SU-DHL-6 (cell line): ENCODE results near the gene TTC16.

Source experiments
- H2AFZ ChIP-seq: fragments of 200-600 bp; sonication (generic); 2 replicates; pipeline ENCODE4 v1.6.1; 2014; ENCODE audit warnings: low read depth, mild to moderate bottlenecking, moderate library complexity, mixed read lengths, antibody characterized with exemption, low read length; ENCODE audit not compliant: severe bottlenecking
- H3F3A ChIP-seq: fragments of 200-600 bp; shearing (Covaris generic); 2 replicates; pipeline ENCODE4 v1.6.0; 2016; ENCODE audit warnings: antibody characterized with exemption, mild to moderate bottlenecking; ENCODE audit not compliant: insufficient read depth
- H3K27ac ChIP-seq: fragments of 200-600 bp; sonication (generic); 2 replicates; pipeline ENCODE4 v1.5.1; 2016; ENCODE audit warnings: low read depth, mild to moderate bottlenecking, low read length, moderate library complexity, mixed read lengths
- H3K27me3 ChIP-seq: fragments of 200-600 bp; sonication (generic), shearing (Covaris generic); 2 replicates; pipeline ENCODE4 v1.6.0; 2014; ENCODE audit warnings: mild to moderate bottlenecking, low read length
- H3K36me3 ChIP-seq: fragments of 200-600 bp; sonication (generic); 2 replicates; pipeline ENCODE4 v1.6.1; 2014; ENCODE audit warnings: mild to moderate bottlenecking, low read length, mixed read lengths
- H3K4me2 ChIP-seq: fragments of 300-600, 200-600 bp; shearing (Covaris generic), sonication (generic); 2 replicates; pipeline ENCODE4 v1.6.0; 2014; ENCODE audit warnings: low read length, low read depth, mild to moderate bottlenecking; ENCODE audit not compliant: poor library complexity, severe bottlenecking
- H3K4me3 ChIP-seq: fragments of 200-600 bp; sonication (generic); 2 replicates; pipeline ENCODE4 v1.5.1; 2014; ENCODE audit warnings: antibody characterized with exemption, low read length, mild to moderate bottlenecking, mixed read lengths; ENCODE audit not compliant: insufficient read depth, poor library complexity, severe bottlenecking
- H3K79me2 ChIP-seq: fragments of 200-600 bp; sonication (generic); 2 replicates; pipeline ENCODE4 v1.6.1; 2014; ENCODE audit warnings: mild to moderate bottlenecking, low read length, moderate library complexity; ENCODE audit not compliant: insufficient read depth
- H3K9ac ChIP-seq: fragments of 200-600 bp; sonication (generic); 2 replicates; pipeline ENCODE4 v1.7.0; 2014; ENCODE audit warnings: mild to moderate bottlenecking, low read length
- H3K9me2 ChIP-seq: fragments of 200-600 bp; sonication (generic); replicated peaks from 2 replicates; pipeline ENCODE4 v1.6.1; 2014; ENCODE audit warnings: low read length; ENCODE audit not compliant: insufficient read depth
- H3K9me3 ChIP-seq: fragments of 200-600 bp; sonication (generic); 2 replicates; pipeline ENCODE4 v1.6.1; 2014; ENCODE audit warnings: low read length, mixed read lengths; ENCODE audit not compliant: insufficient read depth
- H4K20me1 ChIP-seq: fragments of 200-600 bp; sonication (generic); 2 replicates; pipeline ENCODE4 v1.6.1; 2014; ENCODE audit warnings: low read depth, mild to moderate bottlenecking, antibody characterized with exemption, low read length, moderate library complexity, mixed read lengths
- EZH2phosphoT487 ChIP-seq: fragments of 200-600 bp; sonication (generic), shearing (Covaris generic); conservative IDR thresholded peaks from 2 replicates; pipeline ENCODE4 v1.6.1; 2018; ENCODE audit warnings: mild to moderate bottlenecking, antibody characterized with exemption, low read length, moderate library complexity, mixed read lengths
- TF ChIP-seq, protein P1 (sequence below): fragments of 200-600 bp; sonication (generic); IDR thresholded peaks from one replicate; pipeline ENCODE4 v1.5.1; 2017; ENCODE audit warnings: antibody characterized with exemption, mild to moderate bottlenecking, low read length, moderate library complexity; ENCODE audit not compliant: insufficient read depth, poor library complexity, severe bottlenecking

Gene TTC16

GRCh38 chr9:127769101-127769500 lies 53.2 kb downstream of the TTC16 start:
- Histone ChIP-seq H3K36me3 (no peaks in the 10 kb centered on the region), H2AFZ (no peak overlapping the region), H4K20me1 (no peaks in the 10 kb centered on the region), H3K4me3 (no peak overlapping the region), H3K4me2 (no peak overlapping the region), H3K27me3 (no peaks in the 10 kb centered on the region), H3K79me2 (no peaks in the 10 kb centered on the region), H3K9me2 (no peaks in the 10 kb centered on the region), H3F3A (peaks cover 7% of the 10 kb centered on the region), H3K9me3 (no peaks in the 10 kb centered on the region), H3K27ac (no peak overlapping the region), H3K9ac (no peak overlapping the region)
- no peak for TF ChIP-seq EZH2phosphoT487
- TF ChIP-seq, protein P1, sequence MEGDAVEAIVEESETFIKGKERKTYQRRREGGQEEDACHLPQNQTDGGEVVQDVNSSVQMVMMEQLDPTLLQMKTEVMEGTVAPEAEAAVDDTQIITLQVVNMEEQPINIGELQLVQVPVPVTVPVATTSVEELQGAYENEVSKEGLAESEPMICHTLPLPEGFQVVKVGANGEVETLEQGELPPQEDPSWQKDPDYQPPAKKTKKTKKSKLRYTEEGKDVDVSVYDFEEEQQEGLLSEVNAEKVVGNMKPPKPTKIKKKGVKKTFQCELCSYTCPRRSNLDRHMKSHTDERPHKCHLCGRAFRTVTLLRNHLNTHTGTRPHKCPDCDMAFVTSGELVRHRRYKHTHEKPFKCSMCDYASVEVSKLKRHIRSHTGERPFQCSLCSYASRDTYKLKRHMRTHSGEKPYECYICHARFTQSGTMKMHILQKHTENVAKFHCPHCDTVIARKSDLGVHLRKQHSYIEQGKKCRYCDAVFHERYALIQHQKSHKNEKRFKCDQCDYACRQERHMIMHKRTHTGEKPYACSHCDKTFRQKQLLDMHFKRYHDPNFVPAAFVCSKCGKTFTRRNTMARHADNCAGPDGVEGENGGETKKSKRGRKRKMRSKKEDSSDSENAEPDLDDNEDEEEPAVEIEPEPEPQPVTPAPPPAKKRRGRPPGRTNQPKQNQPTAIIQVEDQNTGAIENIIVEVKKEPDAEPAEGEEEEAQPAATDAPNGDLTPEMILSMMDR = no peak

- H4K20me1 ChIP-seq = no peaks in the 10 kb centered on the region
- H3F3A ChIP-seq = peaks cover 7% of the 10 kb centered on the region
- peak overlapping the region; percentile 46 for H3K9ac ChIP-seq
- TF ChIP-seq, protein P1 = no peak
- TF ChIP-seq EZH2phosphoT487 = no peak
- H3K9me3 ChIP-seq = no peaks in the 10 kb centered on the region
- no peaks in the 10 kb centered on the region for H3K79me2 ChIP-seq
- H3K9me2 ChIP-seq = no peaks in the 10 kb centered on the region
- no peak overlapping the region for H2AFZ ChIP-seq
- H3K36me3 ChIP-seq = no peaks in the 10 kb centered on the region
- H3K27me3 ChIP-seq = no peaks in the 10 kb centered on the region
- peak overlapping the region; percentile 76 for H3K4me2 ChIP-seq
- no peak overlapping the region for H3K4me3 ChIP-seq
- no peak overlapping the region for H3K27ac ChIP-seq
These were observed 54.2 kb downstream of the TTC16 start for GRCh38 chr9:127769929-127770582.

DNA sequence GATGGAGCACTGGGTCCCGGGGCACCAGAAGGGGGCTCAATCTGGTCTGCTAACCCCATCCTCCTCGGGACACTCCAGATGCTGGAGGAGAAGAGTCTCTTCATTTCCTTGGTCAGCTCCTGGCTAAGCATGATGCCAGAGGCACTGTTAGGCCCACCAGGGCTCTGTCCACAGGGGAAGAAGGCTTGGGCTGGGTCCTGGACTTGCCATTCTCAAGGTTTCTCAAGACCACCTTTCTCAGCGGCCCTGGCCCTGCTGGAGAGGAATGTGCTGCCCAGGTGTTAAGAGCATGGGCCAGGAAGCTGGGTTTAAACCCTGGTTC lies 54.7 kb downstream of the TTC16 start:
- Histone ChIP-seq H3K27ac (peak overlapping the region; percentile 4; the same call in 1 of the 2 replicates), H3K36me3 (no peaks in the 10 kb centered on the region), H3K4me2 (peak overlapping the region; percentile 76), H3K79me2 (no peaks in the 10 kb centered on the region), H3K9me3 (no peaks in the 10 kb centered on the region), H3K27me3 (no peaks in the 10 kb centered on the region), H4K20me1 (no peaks in the 10 kb centered on the region), H3K4me3 (peak overlapping the region; percentile 55), H3K9me2 (no peaks in the 10 kb centered on the region), H3F3A (peaks cover 7% of the 10 kb centered on the region), H2AFZ (no peak overlapping the region), H3K9ac (peak overlapping the region; percentile 46)
- no peak for TF ChIP-seq EZH2phosphoT487
- TF ChIP-seq, protein P1 = no peak
